ENCODE measurements around the gene IRGC. TPM values are rescaled to one million over a fixed set of nuclear protein-coding genes. Genes with fewer than 3 reads are reported as not detected.

The IRGC gene
- polyA plus RNA-seq, 2 of the 4 experiments (the other 2 are of a cell fraction): not detected

DNA sequence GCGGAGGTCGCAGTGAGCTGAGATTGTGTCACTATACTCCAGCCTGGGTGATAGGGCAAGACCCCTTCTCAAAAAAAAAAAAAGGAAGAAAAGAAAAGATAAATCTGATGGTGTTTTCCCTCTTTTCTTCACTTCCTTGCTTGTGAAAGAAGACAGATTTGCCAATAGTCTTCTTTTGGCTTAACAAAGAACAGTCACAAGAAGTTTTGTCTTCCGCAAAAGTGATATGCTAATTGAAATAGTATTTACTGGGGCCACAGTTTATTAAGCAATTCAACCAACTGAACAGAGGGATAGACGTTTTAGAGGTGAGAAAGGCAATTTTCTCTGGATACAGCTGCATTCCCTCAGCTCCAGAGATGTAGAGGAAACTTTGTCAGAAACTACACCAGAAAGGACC is 23.0 kb upstream of the IRGC start:
- TF ChIP-seq CBX8 (IDR thresholded peaks at IDR 0.05) (no peak), GATA3 (IDR thresholded peaks at IDR 0.05; ENCODE audit: borderline replicate concordance) (no peak), HOXA7 (CRISPR knock-in tag; IDR thresholded peaks at IDR 0.05) (no peak), HEYL (CRISPR knock-in tag; IDR thresholded peaks at IDR 0.05) (no peak), SREBF2 (IDR thresholded peaks at IDR 0.05) (no peak), JUNB (IDR thresholded peaks at IDR 0.05) (no peak), MYC (IDR thresholded peaks at IDR 0.05; ENCODE audit: borderline replicate concordance, low read length) (no peak), HOXB13 (CRISPR knock-in tag; IDR thresholded peaks at IDR 0.05; ENCODE audit: low read depth) (no peak), PHF8 (IDR thresholded peaks at IDR 0.05; ENCODE audit: borderline replicate concordance, low read depth) (no peak), ZFP36 (IDR thresholded peaks at IDR 0.05; ENCODE audit: borderline replicate concordance, partially characterized antibody) (no peak)
- TF ChIP-seq, protein P1, sequence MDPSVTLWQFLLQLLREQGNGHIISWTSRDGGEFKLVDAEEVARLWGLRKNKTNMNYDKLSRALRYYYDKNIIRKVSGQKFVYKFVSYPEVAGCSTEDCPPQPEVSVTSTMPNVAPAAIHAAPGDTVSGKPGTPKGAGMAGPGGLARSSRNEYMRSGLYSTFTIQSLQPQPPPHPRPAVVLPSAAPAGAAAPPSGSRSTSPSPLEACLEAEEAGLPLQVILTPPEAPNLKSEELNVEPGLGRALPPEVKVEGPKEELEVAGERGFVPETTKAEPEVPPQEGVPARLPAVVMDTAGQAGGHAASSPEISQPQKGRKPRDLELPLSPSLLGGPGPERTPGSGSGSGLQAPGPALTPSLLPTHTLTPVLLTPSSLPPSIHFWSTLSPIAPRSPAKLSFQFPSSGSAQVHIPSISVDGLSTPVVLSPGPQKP (IDR thresholded peaks at IDR 0.05; ENCODE audit: low read depth, low read length): no peak
- TF ChIP-seq, protein P2, sequence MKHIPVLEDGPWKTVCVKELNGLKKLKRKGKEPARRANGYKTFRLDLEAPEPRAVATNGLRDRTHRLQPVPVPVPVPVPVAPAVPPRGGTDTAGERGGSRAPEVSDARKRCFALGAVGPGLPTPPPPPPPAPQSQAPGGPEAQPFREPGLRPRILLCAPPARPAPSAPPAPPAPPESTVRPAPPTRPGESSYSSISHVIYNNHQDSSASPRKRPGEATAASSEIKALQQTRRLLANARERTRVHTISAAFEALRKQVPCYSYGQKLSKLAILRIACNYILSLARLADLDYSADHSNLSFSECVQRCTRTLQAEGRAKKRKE (CRISPR knock-in tag; IDR thresholded peaks at IDR 0.05; ENCODE audit: low read depth): no peak
- TF ChIP-seq, protein P3, sequence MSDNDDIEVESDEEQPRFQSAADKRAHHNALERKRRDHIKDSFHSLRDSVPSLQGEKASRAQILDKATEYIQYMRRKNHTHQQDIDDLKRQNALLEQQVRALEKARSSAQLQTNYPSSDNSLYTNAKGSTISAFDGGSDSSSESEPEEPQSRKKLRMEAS (IDR thresholded peaks at IDR 0.05): no peak
- TF ChIP-seq, protein P4, sequence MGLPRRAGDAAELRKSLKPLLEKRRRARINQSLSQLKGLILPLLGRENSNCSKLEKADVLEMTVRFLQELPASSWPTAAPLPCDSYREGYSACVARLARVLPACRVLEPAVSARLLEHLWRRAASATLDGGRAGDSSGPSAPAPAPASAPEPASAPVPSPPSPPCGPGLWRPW (IDR thresholded peaks at IDR 0.05): no peak
- TF ChIP-seq, protein P5, sequence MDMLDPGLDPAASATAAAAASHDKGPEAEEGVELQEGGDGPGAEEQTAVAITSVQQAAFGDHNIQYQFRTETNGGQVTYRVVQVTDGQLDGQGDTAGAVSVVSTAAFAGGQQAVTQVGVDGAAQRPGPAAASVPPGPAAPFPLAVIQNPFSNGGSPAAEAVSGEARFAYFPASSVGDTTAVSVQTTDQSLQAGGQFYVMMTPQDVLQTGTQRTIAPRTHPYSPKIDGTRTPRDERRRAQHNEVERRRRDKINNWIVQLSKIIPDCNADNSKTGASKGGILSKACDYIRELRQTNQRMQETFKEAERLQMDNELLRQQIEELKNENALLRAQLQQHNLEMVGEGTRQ (IDR thresholded peaks at IDR 0.05): no peak
- H3K9me3 ChIP-seq: peaks cover 44% of the 10 kb centered on the region
- POLR2A ChIA-PET: interaction anchor here (0.6 kb wide), 1 partner anchor 11 kb away, joined by 3 read pairs; no protein-coding TSS in a partner anchor
- ATAC-seq: no peak
- CTCF ChIA-PET: interaction anchor here (0.6 to 1.5 kb wide), 7 partner anchors 8 to 247 kb away, joined by 3 to 4 read pairs (median 4); no protein-coding TSS in a partner anchor
- no peaks in the 10 kb centered on the region; the same call in 2 of the 3 replicates for H3K4me1 ChIP-seq
- no peak overlapping the region for H3K27ac ChIP-seq
- peak; percentile 74 for FAIRE-seq
- 53% methylated on average over 4 of the region's 4 CpGs for WGBS (ENCODE audit: missing lambda C conversion rate)
- no peak overlapping the region for H3K4me2 ChIP-seq
- H3K4me3 ChIP-seq: no peak overlapping the region
- DNase-seq (ENCODE audit: low read depth in 1 of 2, low spot score in 1 of 2): no peak

DNA sequence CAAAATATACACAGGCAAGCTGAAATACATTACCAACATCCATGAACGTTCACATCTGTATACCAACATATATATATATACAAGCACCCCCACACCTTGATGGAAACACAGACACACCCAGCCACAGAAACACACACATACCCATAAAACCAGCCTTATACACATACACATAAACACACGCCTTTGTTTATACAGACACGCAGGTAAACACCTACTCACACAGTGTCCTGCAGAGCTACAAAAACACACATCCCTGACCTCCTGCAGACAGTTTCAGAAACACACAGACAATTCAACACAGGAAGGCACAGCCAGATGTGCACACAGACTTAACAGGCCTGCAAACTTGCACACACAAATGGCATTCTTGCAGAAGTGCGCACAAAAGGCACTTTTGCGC is 21.3 kb upstream of the IRGC start:
- H3K4me1 ChIP-seq: no peaks in the 10 kb centered on the region
- no peak overlapping the region for H3K4me3 ChIP-seq
- ATAC-seq (peak in 1 of 2 experiments; percentile 44; a peak in 3 of 6 replicates), DNase-seq (ENCODE audit: low read depth in 1 of 2, low spot score in 1 of 2) (no peak), FAIRE-seq (peak; percentile 65)
- H3K9me3 ChIP-seq: peaks cover 44% of the 10 kb centered on the region
- POLR2A ChIA-PET: interaction anchor here (1.2 kb wide), 1 partner anchor 26 kb away, joined by 5 read pairs; no protein-coding TSS in a partner anchor
- CTCF ChIA-PET: interaction anchor here (0.9 to 1.7 kb wide), 5 partner anchors 16 to 51 kb away, joined by 3 to 6 read pairs (median 3); no protein-coding TSS in a partner anchor
- H3K27ac ChIP-seq: no peak overlapping the region
- 61% methylated on average over 5 of the region's 5 CpGs for WGBS (ENCODE audit: missing lambda C conversion rate)
- TF ChIP-seq SREBF2 (IDR thresholded peaks at IDR 0.05): no peak
- TF ChIP-seq POLR2A (IDR thresholded peaks at IDR 0.05; ENCODE audit: low read length): no peak
- no peak for TF ChIP-seq HOXA7 (CRISPR knock-in tag; IDR thresholded peaks at IDR 0.05)
- TF ChIP-seq JUN (IDR thresholded peaks at IDR 0.05): no peak
- TF ChIP-seq, protein P4 (IDR thresholded peaks at IDR 0.05): no peak
- no peak for TF ChIP-seq SMC3 (IDR thresholded peaks at IDR 0.05)
- no peak for TF ChIP-seq CHD4 (IDR thresholded peaks at IDR 0.05; ENCODE audit: borderline replicate concordance)
- TF ChIP-seq HEYL (CRISPR knock-in tag; IDR thresholded peaks at IDR 0.05): no peak
- no peak for TF ChIP-seq ESRRA (IDR thresholded peaks at IDR 0.05; ENCODE audit: borderline replicate concordance, low read length)
- no peak for TF ChIP-seq KDM1A (IDR thresholded peaks at IDR 0.05; ENCODE audit: low read depth)
- no peak for TF ChIP-seq RAD21 (conservative IDR thresholded peaks at IDR 0.05 in 1 of 2, IDR thresholded peaks at IDR 0.05 in 1 of 2)
- no peak for TF ChIP-seq HDAC2 (IDR thresholded peaks at IDR 0.05)
- TF ChIP-seq NPAS2 (CRISPR knock-in tag; IDR thresholded peaks at IDR 0.05; ENCODE audit: borderline replicate concordance): no peak
- no peak for TF ChIP-seq BHLHE40 (IDR thresholded peaks at IDR 0.05; ENCODE audit: low read depth, low read length)
- TF ChIP-seq, protein P5 (IDR thresholded peaks at IDR 0.05): no peak
- TF ChIP-seq MAFK (IDR thresholded peaks at IDR 0.05; ENCODE audit: partially characterized antibody): no peak
- no peak for TF ChIP-seq HOXB5 (CRISPR knock-in tag; IDR thresholded peaks at IDR 0.05)
- TF ChIP-seq, protein P1 (IDR thresholded peaks at IDR 0.05; ENCODE audit: low read depth, low read length): no peak
- H3K4me2 ChIP-seq: no peak overlapping the region
